Measurements from ENCODE around the gene CSTB.

CSTB gene

GRCh38 chr21:43733529-43734071 lies 42.5 kb downstream of the CSTB start (continued):
- TF ChIP-seq ZNF354C (tag by site-specific recombination; IDR thresholded peaks at IDR 0.05; ENCODE audit: borderline replicate concordance, low read depth) (no peak), ZNF214 (tag by site-specific recombination; IDR thresholded peaks at IDR 0.05; ENCODE audit: borderline replicate concordance) (no peak), ZFHX2 (tag by site-specific recombination; conservative IDR thresholded peaks at IDR 0.05) (peak; percentile 94), ZBTB8A (tag by site-specific recombination; IDR thresholded peaks at IDR 0.05) (peak; percentile 40; the same call in 1 of the 2 replicates), ZNF394 (tag by site-specific recombination; IDR thresholded peaks at IDR 0.05; ENCODE audit: borderline replicate concordance) (no peak), GLIS2 (tag by site-specific recombination; IDR thresholded peaks at IDR 0.05) (0 out of 2 replicates have a peak, but pooled peaks have one; percentile 13), KLF10 (tag by site-specific recombination; IDR thresholded peaks at IDR 0.05) (no peak), ZNF48 (tag by site-specific recombination; IDR thresholded peaks at IDR 0.05) (no peak), ZFP37 (tag by site-specific recombination; IDR thresholded peaks at IDR 0.05) (no peak), ZNF292 (tag by site-specific recombination; IDR thresholded peaks at IDR 0.05; ENCODE audit: borderline replicate concordance, low read depth) (no peak), TRIM28 (IDR thresholded peaks at IDR 0.05; ENCODE audit: borderline replicate concordance, low read length) (no peak), ZNF776 (tag by site-specific recombination; IDR thresholded peaks at IDR 0.05; ENCODE audit: borderline replicate concordance) (no peak), GLI2 (tag by site-specific recombination; IDR thresholded peaks at IDR 0.05; ENCODE audit: borderline replicate concordance, low read depth) (no peak), ZNF600 (tag by site-specific recombination; IDR thresholded peaks at IDR 0.05) (no peak), WT1 (tag by site-specific recombination; IDR thresholded peaks at IDR 0.05) (no peak), PRDM4 (tag by site-specific recombination; IDR thresholded peaks at IDR 0.05) (no peak), ZNF791 (tag by site-specific recombination; IDR thresholded peaks at IDR 0.05) (no peak), ZNF473 (tag by site-specific recombination; IDR thresholded peaks at IDR 0.05) (no peak), YY2 (tag by site-specific recombination; IDR thresholded peaks at IDR 0.05) (no peak), OSR2 (tag by site-specific recombination; IDR thresholded peaks at IDR 0.05) (peak; percentile 66)

GRCh38 chr21:43733060-43733459 lies 43.0 kb downstream of the CSTB start:
- TF ChIP-seq ZBTB26 (tag by site-specific recombination; optimal IDR thresholded peaks at IDR 0.05) (no peak), ZSCAN5A (tag by site-specific recombination; IDR thresholded peaks at IDR 0.05) (no peak), ZNF501 (tag by site-specific recombination; IDR thresholded peaks at IDR 0.05) (no peak), ZNF660 (tag by site-specific recombination; IDR thresholded peaks at IDR 0.05) (no peak), OVOL3 (tag by site-specific recombination; IDR thresholded peaks at IDR 0.05) (no peak), INSM2 (tag by site-specific recombination; IDR thresholded peaks at IDR 0.05) (no peak), ZNF140 (tag by site-specific recombination; IDR thresholded peaks at IDR 0.05) (no peak), ZBTB11 (tag by site-specific recombination; conservative IDR thresholded peaks at IDR 0.05; ENCODE audit: low read depth) (no peak), FEZF1 (tag by site-specific recombination; IDR thresholded peaks at IDR 0.05) (no peak)
- ChIA-PET CTCF (no interaction called here), POLR2A (interaction anchor here (1.0 kb wide), 1 partner anchor 9 kb away, joined by 3 read pairs; no protein-coding TSS in a partner anchor)
- Histone ChIP-seq H3K36me3 (ENCODE audit: control insufficient read depth in 2 of 2, insufficient read depth in 1 of 2, low read length in 2 of 2) (peaks cover 0 to 34% of the 10 kb centered on the region in 2 experiments; a peak in 2 of 3 replicates), H3K9me3 (ENCODE audit: control insufficient read depth, insufficient read depth, low read depth, low read length) (no peaks in the 10 kb centered on the region), H3K27ac (ENCODE audit: extremely low read depth, low read depth, low read length) (no peak overlapping the region), H3K4me1 (ENCODE audit: control insufficient read depth, insufficient read depth, low read length) (peaks cover 6% of the 10 kb centered on the region; the same call in 1 of the 2 replicates), H3K4me3 (ENCODE audit: low read depth, low read length) (no peak overlapping the region)
